Retina (tissue), 1 donor: ENCODE data around the gene SLC39A11.
"Not testable (repeated sequence)": the region's sequence is repeated elsewhere in the genome, so short reads cannot be mapped to it uniquely, and the experiment has no call there.

Experiments used
- DNase-seq: peaks from one replicate; pipeline ENCODE4 v3.0.0-alpha.2; 2016

SLC39A11 gene

GRCh38 chr17:72822358-72823023 is 270.0 kb downstream of the SLC39A11 start:
- DNase-seq = no peak

DNA sequence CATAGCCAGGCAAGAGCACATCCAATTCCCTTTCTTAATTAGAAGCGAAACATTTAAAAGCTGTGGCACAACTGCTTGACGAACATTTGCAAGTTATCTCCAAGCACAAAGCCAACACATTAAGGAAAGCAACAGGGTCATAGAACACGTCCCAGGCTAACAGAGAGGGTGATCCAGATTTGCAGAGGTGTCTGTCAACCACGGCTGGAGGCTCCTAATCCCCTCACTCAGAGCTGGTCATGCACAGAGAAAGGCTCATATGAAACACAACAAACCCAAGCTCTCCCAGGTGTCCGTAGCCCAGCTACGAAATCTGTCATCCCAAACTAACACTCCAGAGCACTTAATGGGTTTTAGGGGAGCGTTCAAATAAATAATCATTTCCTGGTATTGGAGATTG is 276.1 kb downstream of the SLC39A11 start:
- no peak for DNase-seq

DNA sequence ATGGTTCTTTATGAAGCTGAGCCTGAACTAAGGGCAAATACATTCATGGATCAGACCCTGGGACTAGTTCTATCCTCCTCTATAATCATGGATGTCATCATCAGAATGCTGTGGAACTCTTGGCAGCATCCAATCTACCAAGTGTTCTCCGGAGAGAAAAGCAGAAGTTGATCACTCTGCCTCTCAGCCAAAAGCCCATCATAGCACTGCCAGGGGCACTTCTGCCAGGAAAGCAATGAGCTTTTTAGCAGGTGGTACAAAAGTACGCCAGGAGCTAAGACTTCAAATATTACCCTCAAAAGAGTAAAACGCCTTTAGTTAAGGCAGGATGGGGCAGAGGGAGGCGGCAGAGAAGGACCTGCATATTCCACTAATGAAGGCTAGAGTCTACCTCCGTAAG is 279.0 kb downstream of the SLC39A11 start:
- DNase-seq = no peak

DNA sequence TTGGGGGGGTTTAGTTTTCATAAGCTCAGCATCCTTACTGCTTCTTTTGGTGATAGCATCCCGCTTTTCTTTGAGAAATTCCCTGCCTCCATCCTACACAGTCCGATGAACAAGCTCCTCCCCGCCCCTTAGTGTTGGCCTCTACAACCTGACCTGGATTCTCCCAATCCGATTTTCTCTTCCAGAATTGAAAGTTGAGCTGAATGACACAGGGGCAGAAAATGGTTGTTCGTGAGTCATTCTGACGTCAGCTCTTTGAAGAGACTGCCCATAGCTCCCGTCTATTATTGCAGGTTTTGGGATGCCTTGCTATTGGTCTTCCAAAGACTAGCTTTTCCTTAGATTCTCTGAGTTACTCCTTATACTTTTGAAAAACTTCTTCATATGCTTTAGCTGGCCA is 279.7 kb downstream of the SLC39A11 start:
- DNase-seq = no peak

DNA sequence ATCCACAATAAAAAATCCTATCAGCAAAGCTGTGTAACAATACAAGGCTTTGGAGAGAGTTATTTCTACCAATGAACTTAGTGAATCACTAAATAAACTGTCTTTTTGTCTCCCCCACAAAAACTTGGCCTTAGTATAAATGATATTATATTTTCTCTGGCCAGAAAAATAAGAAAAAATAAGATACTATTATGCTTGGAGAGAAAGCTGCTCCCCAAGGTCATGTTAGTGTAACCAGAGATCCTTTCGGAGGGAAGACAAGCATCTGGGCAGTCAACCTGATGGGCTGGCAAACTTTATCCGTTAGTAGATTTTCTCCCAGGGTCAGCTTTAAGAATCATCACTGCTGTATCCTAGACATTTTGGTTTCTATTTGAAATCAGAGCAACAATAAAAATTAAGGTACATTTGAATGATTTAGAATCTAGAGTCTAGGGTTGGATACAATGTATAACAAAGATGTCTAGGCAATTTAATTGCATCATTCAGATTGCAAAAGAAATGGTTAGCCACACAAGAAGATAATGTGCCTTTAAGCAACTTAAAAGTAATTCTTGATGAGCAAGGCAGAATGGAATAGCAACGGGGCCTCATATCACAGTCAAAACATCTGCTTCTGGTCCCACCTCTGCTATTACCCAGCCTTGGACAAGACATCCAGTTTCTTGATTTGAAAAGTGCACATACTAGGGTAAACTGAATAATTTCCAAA is 280.4 kb downstream of the SLC39A11 start:
- DNase-seq = no peak

GRCh38 chr17:72810991-72811508 is 281.4 kb downstream of the SLC39A11 start:
- no peak for DNase-seq

DNA sequence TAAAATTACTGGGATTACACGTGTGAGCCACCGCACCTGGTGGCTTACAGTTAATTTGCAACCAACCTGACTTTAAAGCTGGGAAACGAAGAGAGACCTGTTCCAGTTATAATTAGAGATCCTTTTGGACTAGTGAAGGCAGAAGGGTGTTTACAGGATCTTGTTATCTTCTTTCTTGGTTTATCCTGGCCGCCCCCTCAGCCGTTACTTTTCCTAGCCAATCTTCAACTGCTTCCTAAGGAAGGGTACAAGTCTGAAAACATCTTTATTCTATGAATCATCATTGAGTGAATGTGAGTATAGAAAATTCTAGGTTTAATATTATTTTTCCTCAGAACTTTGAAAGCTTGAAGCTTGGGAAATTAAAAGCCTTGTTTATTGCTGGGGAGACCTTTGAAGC is 286.5 kb downstream of the SLC39A11 start:
- DNase-seq = no peak

DNA sequence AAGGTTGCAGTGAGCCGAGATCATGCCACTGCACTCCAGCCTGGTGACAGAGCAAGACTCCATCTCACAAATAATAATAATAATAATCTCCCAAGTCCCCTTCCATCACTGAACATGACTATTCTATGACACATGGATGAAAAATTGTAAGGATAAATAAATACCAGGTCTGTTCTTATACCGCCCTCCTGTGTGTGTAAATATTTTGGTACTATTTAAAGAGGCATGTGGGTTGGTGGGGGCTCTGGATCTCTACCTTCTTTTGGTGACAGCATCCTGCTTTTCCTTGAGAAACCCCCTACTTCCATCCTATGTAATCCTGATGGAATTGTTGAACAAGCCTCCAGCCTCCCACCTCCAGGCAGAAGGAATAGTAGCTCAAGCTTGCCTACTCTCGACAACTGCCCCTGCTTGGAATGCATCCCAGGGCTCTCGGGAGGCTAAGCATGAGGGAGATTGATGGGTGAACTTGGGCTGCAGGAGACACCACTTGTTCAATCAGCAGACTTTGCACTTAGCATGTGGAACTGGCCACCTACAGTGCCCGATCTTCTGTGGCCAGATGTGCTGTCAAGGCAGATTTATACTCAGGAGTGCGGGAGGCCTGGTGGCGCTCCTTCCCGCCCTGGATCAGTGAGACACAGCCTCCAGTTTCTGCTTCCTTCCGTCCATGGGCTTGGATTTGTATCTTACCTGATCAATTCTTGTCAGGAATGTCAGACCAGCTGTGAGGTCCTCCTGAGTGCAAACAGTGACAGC is 287.4 kb downstream of the SLC39A11 start:
- DNase-seq = peak; percentile 41

DNA sequence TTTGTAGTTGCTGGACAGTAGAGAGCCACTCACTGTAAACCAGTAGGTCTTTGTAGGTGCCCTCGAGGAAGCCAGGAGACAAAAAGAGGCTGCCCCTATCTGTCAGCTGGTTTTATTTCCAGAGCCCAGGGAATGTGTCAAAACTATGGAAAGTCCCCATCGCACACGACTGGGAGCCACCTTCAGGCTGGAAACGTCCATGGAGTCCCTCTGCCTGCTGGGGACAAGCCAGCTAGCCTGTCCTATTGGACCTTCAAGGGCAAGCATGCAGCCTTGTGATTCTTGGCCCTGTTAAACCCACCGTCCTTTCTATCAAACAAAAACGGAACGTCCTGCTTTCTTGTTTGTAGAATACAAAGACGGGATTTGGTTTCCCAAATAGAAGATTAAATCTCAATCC is 289.8 kb downstream of the SLC39A11 start:
- DNase-seq = no peak

GRCh38 chr17:72797142-72797541 is 295.3 kb downstream of the SLC39A11 start:
- DNase-seq = no peak

GRCh38 chr17:72795941-72796340 is 296.5 kb downstream of the SLC39A11 start:
- DNase-seq = peak; percentile 30

GRCh38 chr17:72794152-72794551 is 298.3 kb downstream of the SLC39A11 start:
- DNase-seq = no peak

DNA sequence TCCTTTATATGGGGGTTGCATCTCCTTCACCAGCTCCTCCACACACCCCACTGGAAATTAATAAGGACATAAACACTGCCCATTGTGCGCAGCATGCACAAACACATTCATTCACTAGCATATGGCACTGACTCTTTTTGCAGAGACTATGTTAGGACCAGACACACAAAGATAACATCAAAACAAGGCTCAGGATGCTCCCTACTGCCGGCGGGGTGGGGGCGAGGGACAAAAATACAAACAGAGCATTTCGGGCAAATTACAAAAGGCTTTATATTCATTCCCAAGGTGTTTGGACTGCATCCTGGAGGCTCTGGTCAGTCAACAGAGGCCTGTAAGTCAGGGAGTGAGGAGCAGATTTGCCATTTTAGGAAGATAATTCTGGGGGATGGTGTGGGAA is 299.7 kb downstream of the SLC39A11 start:
- no peak for DNase-seq

DNA sequence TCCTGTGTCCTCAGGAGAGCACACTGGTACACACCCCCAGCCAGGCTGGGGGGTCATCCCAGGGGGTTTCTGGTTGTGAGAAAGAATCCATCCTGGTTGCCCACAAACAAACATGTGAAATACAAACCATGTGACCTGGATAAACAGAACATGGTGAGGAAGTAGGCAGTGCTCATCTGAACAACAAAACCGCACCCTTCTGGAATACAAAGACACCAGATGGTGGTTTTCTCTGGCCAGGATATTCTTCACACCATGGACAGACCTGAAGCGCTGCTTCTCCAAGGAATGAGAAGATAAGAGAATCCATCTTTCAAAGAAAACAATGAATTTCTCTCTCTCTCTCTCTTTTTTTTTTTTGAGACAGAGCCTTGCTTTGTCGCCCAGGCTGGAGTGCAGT is 302.3 kb downstream of the SLC39A11 start:
- no peak for DNase-seq

- no peak for DNase-seq
These were observed 302.8 kb downstream of the SLC39A11 start for GRCh38 chr17:72789711-72790110.

DNA sequence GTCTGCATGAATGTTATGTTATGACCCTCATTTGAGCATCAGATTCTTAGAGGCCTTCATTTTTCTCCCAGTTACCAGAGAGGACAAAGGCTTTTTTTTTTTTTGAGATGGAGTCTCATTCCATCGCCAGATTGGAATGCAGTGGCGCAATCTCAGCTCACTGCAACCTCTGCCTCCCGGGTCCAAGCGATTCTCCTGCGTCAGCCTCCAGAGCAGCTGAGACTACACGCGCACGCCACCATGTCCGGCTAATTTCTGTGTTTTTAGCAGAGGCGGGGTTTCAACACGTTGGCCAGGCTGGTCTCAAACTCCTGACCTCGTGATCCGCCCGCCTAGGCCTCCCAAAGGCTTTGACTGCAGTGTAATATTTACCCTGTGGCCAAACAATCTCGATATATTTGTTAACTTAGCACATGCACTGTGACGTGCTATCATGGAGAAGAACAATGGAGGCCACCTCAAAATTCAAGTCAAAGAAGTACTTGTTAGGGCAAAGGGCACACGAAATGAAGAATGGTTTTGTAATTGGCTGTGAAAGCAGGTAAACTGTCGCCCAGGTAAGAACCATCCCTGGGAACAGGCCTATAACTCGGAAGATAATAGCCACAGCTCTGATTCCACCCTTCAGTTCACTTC is 303.4 kb downstream of the SLC39A11 start:
- DNase-seq = no peak

DNA sequence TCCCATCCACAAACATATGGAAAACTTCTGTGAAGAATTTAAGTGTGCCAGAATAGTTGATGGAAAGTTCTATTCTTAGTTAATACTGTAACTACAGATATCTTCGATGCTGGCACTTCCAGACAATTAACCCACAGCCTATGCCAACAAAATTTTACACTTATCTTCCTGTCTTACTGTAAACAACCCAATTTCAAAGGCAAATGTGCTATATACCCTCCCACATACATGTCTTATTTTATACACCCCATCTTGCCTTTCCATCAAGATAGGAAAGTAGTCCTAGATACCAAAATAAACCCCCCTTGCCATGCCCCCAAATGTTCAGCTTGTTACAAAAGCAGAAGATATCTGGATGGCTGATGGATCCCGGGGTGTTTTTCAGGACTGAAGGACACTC is 306.3 kb downstream of the SLC39A11 start:
- DNase-seq = no peak

GRCh38 chr17:72782985-72783701 is 309.3 kb downstream of the SLC39A11 start:
- no peak for DNase-seq

- DNase-seq = not testable (repeated sequence)
These were observed 310.1 kb downstream of the SLC39A11 start for GRCh38 chr17:72782437-72782836.

DNA sequence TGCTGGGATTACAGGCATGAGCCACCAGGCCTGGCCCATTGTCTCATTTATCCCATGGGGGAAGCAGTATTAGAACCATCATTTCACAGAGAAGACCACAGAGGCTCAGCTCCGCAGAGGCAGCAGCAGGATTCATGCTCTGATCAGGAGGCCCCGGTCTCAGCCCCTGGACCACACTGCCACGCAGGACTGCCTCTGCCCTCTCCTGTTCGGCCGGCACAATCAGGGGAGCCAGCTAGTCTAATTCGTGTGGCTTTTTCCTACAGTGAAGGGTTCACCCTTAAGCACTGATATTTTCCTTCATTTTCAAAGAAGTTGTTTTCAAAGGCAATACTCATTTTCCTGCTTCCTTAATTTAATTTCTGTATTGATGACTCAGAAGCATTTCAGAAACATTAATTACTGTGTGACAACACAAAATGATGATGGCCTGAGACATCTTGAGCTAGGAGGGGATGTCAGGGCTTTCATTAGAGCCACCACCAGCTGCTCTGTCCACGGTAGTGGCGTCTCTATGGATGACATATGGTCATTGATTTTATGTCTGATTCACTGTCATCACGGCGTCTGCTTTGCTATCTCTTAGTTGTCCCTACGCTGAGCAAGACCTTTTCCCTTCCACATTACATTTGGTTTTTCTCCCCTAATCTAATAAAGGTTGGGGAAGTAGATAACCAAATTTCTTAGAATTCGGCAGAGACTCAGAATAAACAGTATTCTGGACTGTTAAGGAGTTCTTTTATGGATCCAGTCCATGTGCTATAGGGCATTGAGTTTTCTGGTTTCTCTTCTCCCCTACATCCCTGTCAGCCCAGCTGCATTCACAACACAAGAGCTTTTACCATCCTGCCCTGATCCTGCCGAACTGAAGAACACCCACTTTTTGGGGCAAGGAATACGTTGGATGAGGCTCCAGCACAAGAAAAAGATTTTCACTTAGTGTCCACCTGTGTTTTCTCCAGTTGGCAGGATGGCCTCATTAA is 314.0 kb downstream of the SLC39A11 start:
- DNase-seq = peak; percentile 82

GRCh38 chr17:72775919-72776318 is 316.6 kb downstream of the SLC39A11 start:
- DNase-seq = no peak
